Testis (tissue), 3 donors: ENCODE results near the gene KHNYN. TPM values are rescaled to one million over a fixed set of nuclear protein-coding genes. Genes with fewer than 3 reads are reported as not detected.
"Not testable (repeated sequence)": the region's sequence is repeated elsewhere in the genome, so short reads cannot be mapped to it uniquely, and the experiment has no call there.

Experiments used
- DNase-seq: peaks from one replicate; pipeline ENCODE4 v3.0.0-alpha.2; 2019
- H3K27ac ChIP-seq, 2 donors: fragments of 200-600 bp; sonication (generic); one replicate each; pipeline ENCODE4 v1.5.1; 2019
- H3K27me3 ChIP-seq: fragments of 200-600 bp; sonication (generic); one replicate; pipeline ENCODE4 v1.5.1; 2019
- H3K36me3 ChIP-seq: fragments of 200-600 bp; sonication (generic); one replicate; pipeline ENCODE4 v1.5.1; 2017; ENCODE audit warnings: low read depth; ENCODE audit errors: missing control alignments
- H3K4me1 ChIP-seq: fragments of 200-600 bp; sonication (generic); one replicate; pipeline ENCODE4 v1.5.1; 2019
- H3K4me3 ChIP-seq, 2 donors: fragments of 200-600 bp; sonication (generic); one replicate each; pipeline ENCODE4 v1.5.1; 2017 to 2019
- H3K9me3 ChIP-seq: fragments of 200-600 bp; sonication (generic); one replicate; pipeline ENCODE4 v1.5.1; 2017
- CTCF ChIP-seq, 3 experiments: fragments of 450-650 bp in 2 of 3; fragments of 200-600 bp in 1 of 3; sonication (generic) in 1 of 3; IDR thresholded peaks; one replicate each; pipeline ENCODE4 v1.5.1; 2016 to 2019; ENCODE audit warnings: antibody characterized with exemption in 3 of 3, mild to moderate bottlenecking in 2 of 3, moderate library complexity in 1 of 3
- POLR2A ChIP-seq: fragments of 450-650 bp; IDR thresholded peaks from one replicate; pipeline ENCODE4 v1.6.1; 2017; ENCODE audit warnings: antibody characterized with exemption, mild to moderate bottlenecking, moderate library complexity
- WGBS, 2 donors: methylation state at CpG; one replicate each; pipeline ENCODE4 v1.1.5; 2018; 5-methylcytosine and 5-hydroxymethylcytosine counted together
- intact Hi-C: fragments of 100-400 bp; cut with DNase I; formaldehyde crosslinking; loops from one replicate; pipeline ENCODE4 v1.15.1; 2023; ENCODE audit warnings: low total_unique reads
- polyA plus RNA-seq: library from polyadenylated mRNA; stranded (reverse); fragments of 350-450 nt; fragmentation: Illumina TruSeq; extraction: RNeasy Lipid Tissue Mini Kit (QIAGEN cat#74804); gene quantifications from one replicate; pipeline ENCODE4 v1.2.3, GENCODE V29; 2014; ENCODE audit warnings: low read depth, low replicate concordance; ENCODE audit not compliant: insufficient read depth
- total RNA-seq, 2 donors: library from RNA; depleted of rRNA; stranded (reverse); fragments of >200 nt; gene quantifications; one replicate each; pipeline ENCODE4 v1.2.3, GENCODE V29; 2016

The KHNYN gene
- total and polyA plus RNA-seq, 3 donors from 2014 or later: 27.9 to 66.0 (median 52.0) TPM

- TF ChIP-seq CTCF (IDR thresholded peaks at IDR 0.05) (no peak), POLR2A (no peak)
- Histone ChIP-seq H3K27ac (no peak overlapping the region), H3K9me3 (no peaks in the 10 kb centered on the region), H3K27me3 (no peaks in the 10 kb centered on the region), H3K36me3 (no peaks in the 10 kb centered on the region), H3K4me3 (no peak overlapping the region), H3K4me1 (peaks cover 26% of the 10 kb centered on the region)
- no peak for DNase-seq
- WGBS, 2 donors: 84 to 85% methylated on average over 4 of the region's 4 CpGs
- intact Hi-C loops: no loop called here
These were observed 44.2 kb upstream of the KHNYN start for GRCh38 chr14:24385524-24385923.

GRCh38 chr14:24387009-24387345 is 42.8 kb upstream of the KHNYN start:
- WGBS, 2 donors: 53 to 90% methylated on average over 2 of the region's 2 CpGs
- H3K36me3 ChIP-seq: no peaks in the 10 kb centered on the region
- no peaks in the 10 kb centered on the region for H3K27me3 ChIP-seq
- H3K4me3 ChIP-seq: no peak overlapping the region
- TF ChIP-seq CTCF (IDR thresholded peaks at IDR 0.05): no peak
- TF ChIP-seq POLR2A: no peak
- intact Hi-C loops: no loop called here
- DNase-seq: no peak
- H3K9me3 ChIP-seq: no peaks in the 10 kb centered on the region
- H3K4me1 ChIP-seq: peaks cover 17% of the 10 kb centered on the region
- no peak overlapping the region for H3K27ac ChIP-seq

- intact Hi-C loops, H3K9me3 ChIP-seq, H3K36me3 ChIP-seq, H3K27ac ChIP-seq, H3K4me3 ChIP-seq, H3K27me3 ChIP-seq, DNase-seq: not testable (repeated sequence)
- H3K4me1 ChIP-seq: peaks cover 12% of the 10 kb centered on the region
- WGBS, 2 donors: 80 to 81% methylated on average over 5 of the region's 5 CpGs
These were observed 42.2 kb upstream of the KHNYN start for GRCh38 chr14:24387579-24387978.

GRCh38 chr14:24388474-24389179 is 41.1 kb upstream of the KHNYN start:
- no peaks in the 10 kb centered on the region for H3K27me3 ChIP-seq
- DNase-seq: no peak
- no peak overlapping the region for H3K27ac ChIP-seq
- no peaks in the 10 kb centered on the region for H3K36me3 ChIP-seq
- H3K9me3 ChIP-seq: no peaks in the 10 kb centered on the region
- intact Hi-C loops: no loop called here
- TF ChIP-seq POLR2A (no peak), CTCF (IDR thresholded peaks at IDR 0.05) (no peak)
- no peak overlapping the region for H3K4me3 ChIP-seq
- 36 to 69% methylated on average over 2 of the region's 2 CpGs for WGBS, 2 donors
- H3K4me1 ChIP-seq: peaks cover 12% of the 10 kb centered on the region

- Histone ChIP-seq H3K9me3 (no peaks in the 10 kb centered on the region), H3K36me3 (no peaks in the 10 kb centered on the region), H3K4me3 (no peak overlapping the region), H3K27ac (no peak overlapping the region), H3K27me3 (no peaks in the 10 kb centered on the region), H3K4me1 (peaks cover 12% of the 10 kb centered on the region)
- TF ChIP-seq CTCF (IDR thresholded peaks at IDR 0.05) (no peak), POLR2A (no peak)
- no peak for DNase-seq
- intact Hi-C loops: no loop called here
- 59 to 72% methylated on average over 11 of the region's 11 CpGs for WGBS, 2 donors
These were observed 40.4 kb upstream of the KHNYN start for GRCh38 chr14:24389226-24389848.
